Chondrocyte (in vitro differentiated cells): Measurements from ENCODE around the gene LIPC. TPM values are rescaled to one million over a fixed set of nuclear protein-coding genes. Genes with fewer than 3 reads are reported as not detected.

Source experiments
- DNase-seq: peaks from one replicate; pipeline ENCODE4 v3.0.0; 2021; ENCODE audit warnings: mixed read lengths, low spot score
- H3K27ac Mint-ChIP-seq: one replicate; pipeline ENCODE4 v1.8.0; 2021; ENCODE audit warnings: mild to moderate bottlenecking, moderate library complexity, mixed read lengths; ENCODE audit not compliant: unreplicated experiment
- H3K27me3 Mint-ChIP-seq: 2 replicates; pipeline ENCODE4 v1.8.0; 2021; ENCODE audit warnings: low read depth, mixed read lengths
- H3K36me3 Mint-ChIP-seq: 2 replicates; pipeline ENCODE4 v1.8.0; 2021; ENCODE audit warnings: low read depth, mixed read lengths
- H3K4me1 Mint-ChIP-seq: 2 replicates; pipeline ENCODE4 v1.8.0; 2021; ENCODE audit warnings: low read depth, mild to moderate bottlenecking, mixed read lengths
- H3K4me3 Mint-ChIP-seq: one replicate; pipeline ENCODE4 v1.8.0; 2021; ENCODE audit warnings: mild to moderate bottlenecking, moderate library complexity, mixed read lengths; ENCODE audit not compliant: unreplicated experiment
- H3K9me3 Mint-ChIP-seq: 2 replicates; pipeline ENCODE4 v1.8.0; 2021; ENCODE audit warnings: low read depth, mixed read lengths
- total RNA-seq: library from RNA; stranded (reverse); gene quantifications from 3 replicates; pipeline ENCODE4 v1.2.1, GENCODE V29; 2021
- TF ChIP-seq, protein P1 (sequence below): fragments of 200-600 bp; sonication (generic); IDR thresholded peaks from 2 replicates; pipeline ENCODE4 v1.5.0; 2021; ENCODE audit warnings: antibody characterized with exemption, mild to moderate bottlenecking, moderate library complexity

The LIPC gene
- total RNA-seq, 1 donor from 2014 or later, result not detected

DNA sequence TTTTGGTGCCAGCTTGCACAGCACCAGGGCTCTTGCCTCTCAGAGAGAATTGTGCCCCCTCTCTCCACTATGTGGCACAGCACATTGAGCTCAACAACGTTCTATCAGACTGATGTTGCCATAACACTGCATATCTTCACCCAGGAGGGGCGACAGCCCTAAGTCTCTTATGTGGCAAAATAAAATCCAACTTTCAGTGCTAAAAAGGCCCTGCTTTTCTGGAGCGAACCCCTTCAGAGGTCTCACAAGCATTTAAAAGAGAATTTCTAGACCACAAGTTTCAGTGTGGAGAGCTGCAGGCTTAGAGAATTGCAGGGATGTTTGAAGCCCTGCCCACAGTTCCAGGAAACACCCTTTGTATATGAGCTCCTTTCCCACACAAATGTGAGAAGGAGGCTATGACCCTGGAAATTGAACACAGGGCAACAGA, 85.5 kb downstream of the LIPC start:
- H3K9me3 Mint-ChIP-seq, result peaks cover 11% of the 10 kb centered on the region
- no peak overlapping the region for H3K27ac Mint-ChIP-seq
- H3K4me1 Mint-ChIP-seq, result peaks cover 45% of the 10 kb centered on the region
- H3K4me3 Mint-ChIP-seq, result no peak overlapping the region
- peaks cover 2% of the 10 kb centered on the region for H3K36me3 Mint-ChIP-seq
- TF ChIP-seq, protein P1, sequence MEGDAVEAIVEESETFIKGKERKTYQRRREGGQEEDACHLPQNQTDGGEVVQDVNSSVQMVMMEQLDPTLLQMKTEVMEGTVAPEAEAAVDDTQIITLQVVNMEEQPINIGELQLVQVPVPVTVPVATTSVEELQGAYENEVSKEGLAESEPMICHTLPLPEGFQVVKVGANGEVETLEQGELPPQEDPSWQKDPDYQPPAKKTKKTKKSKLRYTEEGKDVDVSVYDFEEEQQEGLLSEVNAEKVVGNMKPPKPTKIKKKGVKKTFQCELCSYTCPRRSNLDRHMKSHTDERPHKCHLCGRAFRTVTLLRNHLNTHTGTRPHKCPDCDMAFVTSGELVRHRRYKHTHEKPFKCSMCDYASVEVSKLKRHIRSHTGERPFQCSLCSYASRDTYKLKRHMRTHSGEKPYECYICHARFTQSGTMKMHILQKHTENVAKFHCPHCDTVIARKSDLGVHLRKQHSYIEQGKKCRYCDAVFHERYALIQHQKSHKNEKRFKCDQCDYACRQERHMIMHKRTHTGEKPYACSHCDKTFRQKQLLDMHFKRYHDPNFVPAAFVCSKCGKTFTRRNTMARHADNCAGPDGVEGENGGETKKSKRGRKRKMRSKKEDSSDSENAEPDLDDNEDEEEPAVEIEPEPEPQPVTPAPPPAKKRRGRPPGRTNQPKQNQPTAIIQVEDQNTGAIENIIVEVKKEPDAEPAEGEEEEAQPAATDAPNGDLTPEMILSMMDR, result no peak
- DNase-seq, result no peak
- H3K27me3 Mint-ChIP-seq, result no peaks in the 10 kb centered on the region

DNA sequence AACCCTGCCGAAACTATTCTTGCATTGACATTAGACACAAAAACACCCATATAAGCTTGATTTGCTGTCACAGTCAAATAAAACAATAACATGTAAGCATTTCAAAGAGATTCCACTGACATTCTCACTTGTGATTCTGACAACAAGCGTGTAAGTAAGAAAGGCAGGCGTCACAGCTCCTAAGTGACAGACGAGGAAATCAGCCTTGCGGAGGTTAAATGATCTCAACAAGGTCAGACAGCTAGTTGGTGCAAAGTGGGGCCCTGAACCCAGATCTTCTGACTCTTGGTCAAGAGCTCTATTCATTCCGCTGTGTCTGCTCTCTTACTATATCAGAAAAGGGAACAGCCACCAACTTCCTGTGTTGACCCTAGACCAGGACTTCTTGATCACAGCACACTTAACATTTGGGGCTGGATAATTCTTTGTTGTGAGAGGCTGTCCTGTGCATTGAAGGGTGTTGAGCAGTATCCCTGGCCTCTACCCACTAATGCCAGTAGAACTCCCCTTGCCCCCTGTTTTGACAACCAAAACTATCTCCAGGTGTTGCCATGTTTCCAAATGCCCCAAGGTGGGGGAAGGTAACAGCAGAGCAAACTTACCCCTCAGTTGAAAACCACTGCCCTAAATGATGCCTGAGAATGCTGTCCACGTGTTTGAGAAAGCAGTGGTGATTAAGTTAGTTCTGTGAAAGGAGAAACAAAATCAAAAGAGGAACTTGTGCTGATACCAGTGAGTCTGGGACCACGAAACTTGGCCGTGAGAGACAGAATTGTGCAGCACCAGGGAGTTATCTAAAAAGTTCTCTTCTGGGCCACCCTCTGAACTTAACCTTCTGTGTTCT, 86.1 kb downstream of the LIPC start:
- Mint-ChIP-seq H3K4me3 (no peak overlapping the region), H3K36me3 (peaks cover 2% of the 10 kb centered on the region), H3K27ac (no peak overlapping the region), H3K9me3 (peaks cover 11% of the 10 kb centered on the region), H3K4me1 (peaks cover 48% of the 10 kb centered on the region), H3K27me3 (no peaks in the 10 kb centered on the region)
- TF ChIP-seq, protein P1, result no peak
- DNase-seq, result no peak

DNA sequence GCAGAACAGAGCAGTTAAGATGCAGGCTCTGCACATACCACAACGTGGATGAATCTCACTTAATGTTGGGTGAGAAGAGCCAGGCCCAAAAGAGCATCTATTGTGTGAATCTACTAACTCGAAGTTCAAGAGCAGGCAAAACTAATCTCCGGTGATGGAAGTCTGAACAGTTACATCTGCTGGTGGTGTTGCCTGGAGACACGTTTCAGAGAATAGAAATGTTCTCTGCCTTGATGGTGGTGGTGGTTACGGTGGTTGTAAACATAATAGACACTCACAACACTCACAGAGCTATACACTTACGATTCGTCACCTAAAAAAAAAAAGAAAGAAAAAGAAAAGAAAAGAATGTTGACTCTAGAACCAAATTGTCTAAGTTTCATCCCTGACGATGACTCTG, 86.8 kb downstream of the LIPC start:
- Mint-ChIP-seq H3K36me3 (peaks cover 2% of the 10 kb centered on the region), H3K4me1 (peaks cover 42% of the 10 kb centered on the region), H3K9me3 (peaks cover 11% of the 10 kb centered on the region), H3K27me3 (no peaks in the 10 kb centered on the region), H3K27ac (no peak overlapping the region), H3K4me3 (no peak overlapping the region)
- DNase-seq, result no peak
- TF ChIP-seq, protein P1, result no peak

DNA sequence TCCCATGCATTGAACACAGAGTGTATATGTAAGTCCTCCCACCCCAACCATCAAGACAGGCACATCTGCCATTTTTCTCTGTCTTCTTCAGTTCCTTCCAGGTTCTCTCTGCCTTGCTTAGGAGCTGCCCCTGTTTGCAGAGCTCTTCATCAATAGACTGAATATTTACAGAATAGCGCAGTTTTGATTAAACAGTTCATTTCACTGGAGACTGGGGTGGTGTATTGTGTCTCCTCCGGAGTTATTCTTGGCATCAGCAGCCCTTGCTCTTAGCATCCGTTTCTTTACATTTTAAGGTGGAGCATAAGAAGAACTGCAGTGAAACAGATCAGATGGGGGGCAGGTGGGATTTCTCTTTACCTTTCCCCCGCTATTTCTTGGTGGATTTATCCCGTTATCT, 87.7 kb downstream of the LIPC start:
- peaks cover 2% of the 10 kb centered on the region for H3K36me3 Mint-ChIP-seq

DNA sequence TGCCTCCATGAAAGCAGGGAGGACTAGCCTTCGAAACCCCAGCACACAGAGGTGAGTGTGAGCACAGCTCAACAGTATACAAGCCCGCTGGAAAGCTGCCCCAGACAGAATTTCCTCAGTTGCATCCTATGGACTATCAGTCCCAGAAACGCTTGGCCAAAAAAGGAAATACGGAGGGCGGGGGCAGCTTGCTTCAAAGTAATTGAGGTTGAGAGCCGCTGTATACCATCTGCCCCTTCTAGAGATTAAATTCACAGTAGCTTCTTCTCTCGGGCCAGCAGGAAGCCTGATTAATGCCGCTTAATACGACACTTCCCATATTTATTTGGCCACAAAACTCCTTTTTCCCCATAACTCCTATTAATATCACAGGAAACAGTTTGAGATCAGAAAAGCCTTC, 88.7 kb downstream of the LIPC start:
- Mint-ChIP-seq H3K36me3 (peaks cover 2% of the 10 kb centered on the region), H3K27me3 (no peaks in the 10 kb centered on the region), H3K4me3 (no peak overlapping the region), H3K9me3 (peaks cover 6% of the 10 kb centered on the region), H3K4me1 (peaks cover 41% of the 10 kb centered on the region), H3K27ac (no peak overlapping the region)
- no peak for DNase-seq
- TF ChIP-seq, protein P1, result no peak

More for the DNA sequence above, 87.7 kb downstream of the LIPC start:
- H3K4me1 Mint-ChIP-seq, result peaks cover 41% of the 10 kb centered on the region
- no peak for DNase-seq
- TF ChIP-seq, protein P1, result no peak
- H3K27ac Mint-ChIP-seq, result no peak overlapping the region
- no peak overlapping the region for H3K4me3 Mint-ChIP-seq
- peaks cover 11% of the 10 kb centered on the region for H3K9me3 Mint-ChIP-seq
- no peaks in the 10 kb centered on the region for H3K27me3 Mint-ChIP-seq
